Endodermal cell (in vitro differentiated cells): ENCODE results near the gene PCDHB10. TPM values are rescaled to one million over a fixed set of nuclear protein-coding genes. Genes with fewer than 3 reads are reported as not detected.
"Not testable (repeated sequence)": the region's sequence is repeated elsewhere in the genome, so short reads cannot be mapped to it uniquely, and the experiment has no call there.

Experiments used
- DNase-seq: peaks from one replicate; pipeline ENCODE4 v3.0.0-alpha.2; 2017
- H3K27ac ChIP-seq: 2 replicates; pipeline ENCODE4 v1.5.1; 2013; ENCODE audit warnings: mild to moderate bottlenecking, low read depth, low read length, moderate library complexity
- H3K27me3 ChIP-seq: 2 replicates; pipeline ENCODE4 v1.6.1; 2013; ENCODE audit warnings: mild to moderate bottlenecking, low read length, moderate library complexity; ENCODE audit not compliant: insufficient read depth, control insufficient read depth, poor library complexity, severe bottlenecking
- H3K36me3 ChIP-seq: 2 replicates; pipeline ENCODE4 v1.7.0; 2013; ENCODE audit warnings: mild to moderate bottlenecking, low read length, moderate library complexity; ENCODE audit not compliant: control insufficient read depth, insufficient read depth
- H3K4me1 ChIP-seq: one replicate; pipeline ENCODE4 v1.7.0; 2013; ENCODE audit warnings: low read length; ENCODE audit not compliant: control insufficient read depth, insufficient read depth
- H3K4me3 ChIP-seq: 2 replicates; pipeline ENCODE4 v1.5.1; 2013; ENCODE audit warnings: mild to moderate bottlenecking, low read length, moderate library complexity
- H3K9ac ChIP-seq: 2 replicates; pipeline ENCODE4 v1.6.1; 2013; ENCODE audit warnings: mild to moderate bottlenecking, low read length, moderate library complexity; ENCODE audit not compliant: poor library complexity, severe bottlenecking; ENCODE audit errors: extremely low read depth
- H3K9me3 ChIP-seq: 2 replicates; pipeline ENCODE4 v1.6.1; 2013; ENCODE audit warnings: mild to moderate bottlenecking, low read length, moderate library complexity; ENCODE audit not compliant: control insufficient read depth
- H3K27ac Mint-ChIP-seq: 2 replicates; pipeline ENCODE4 v1.8.0; 2020; ENCODE audit warnings: mixed read lengths
- H3K27me3 Mint-ChIP-seq: 2 replicates; pipeline ENCODE4 v1.8.0; 2021; ENCODE audit warnings: mild to moderate bottlenecking, mixed read lengths; ENCODE audit not compliant: insufficient read depth
- H3K36me3 Mint-ChIP-seq: 2 replicates; pipeline ENCODE4 v1.8.0; 2020; ENCODE audit warnings: low read depth, mixed read lengths
- H3K4me1 Mint-ChIP-seq: 2 replicates; pipeline ENCODE4 v1.8.0; 2020; ENCODE audit warnings: mixed read lengths
- H3K4me3 Mint-ChIP-seq: 2 replicates; pipeline ENCODE4 v1.8.0; 2020; ENCODE audit warnings: mild to moderate bottlenecking, moderate library complexity, mixed read lengths
- H3K9me3 Mint-ChIP-seq: 2 replicates; pipeline ENCODE4 v1.8.0; 2020; ENCODE audit warnings: mild to moderate bottlenecking, mixed read lengths
- CTCF ChIP-seq: fragments of 200-600 bp; sonication (generic); conservative IDR thresholded peaks from 2 replicates; pipeline ENCODE4 v1.5.0; 2021; ENCODE audit warnings: antibody characterized with exemption, mild to moderate bottlenecking
- WGBS, 2 experiments: methylation state at CpG; one replicate each; pipeline versions ENCODE4 v1.1.5 to v1.1.7; 2013; ENCODE audit warnings: missing lambda C conversion rate in 2 of 2, mixed read lengths in 1 of 2; ENCODE audit not compliant: insufficient coverage in 1 of 2, insufficient read length in 1 of 2; 5-methylcytosine and 5-hydroxymethylcytosine counted together
- total RNA-seq, 2 donors: library from RNA; stranded (reverse); fragmentation: NEBNext Ultra II Directional in 1 of 2; extraction: Animal tissue kit (Norgen Biotek cat#: 25700) in 1 of 2; gene quantifications; 2 replicates in 1 of 2; 3 replicates in 1 of 2; pipeline ENCODE4 v1.2.1, GENCODE V29; 2021

PCDHB10 gene
- total RNA-seq, 2 donors from 2014 or later = 2.9 to 3.5 TPM

- no peak for TF ChIP-seq CTCF
- no peak overlapping the region for H3K9ac ChIP-seq
- no peak overlapping the region for H3K27ac ChIP-seq
- peaks cover 4% of the 10 kb centered on the region for H3K9me3 ChIP-seq
- 88% methylated on average over 13 of the region's 13 CpGs for WGBS, 2 experiments
- Mint-ChIP-seq H3K36me3 (peaks cover 30% of the 10 kb centered on the region), H3K27ac (no peak overlapping the region), H3K4me3 (no peak overlapping the region), H3K27me3 (peaks cover 2% of the 10 kb centered on the region), H3K9me3 (peaks cover 26% of the 10 kb centered on the region), H3K4me1 (no peaks in the 10 kb centered on the region)
- no peaks in the 10 kb centered on the region for H3K4me1 ChIP-seq
- peaks cover 4% of the 10 kb centered on the region for H3K27me3 ChIP-seq
- H3K36me3 ChIP-seq = no peaks in the 10 kb centered on the region
- H3K4me3 ChIP-seq = no peak overlapping the region
- no peak for DNase-seq
Observed at GRCh38 chr5:141150993-141151325, 41.2 kb upstream of the PCDHB10 start.

- H3K9me3 Mint-ChIP-seq = peaks cover 31% of the 10 kb centered on the region
- H3K27ac Mint-ChIP-seq, H3K36me3 ChIP-seq, H3K27me3 Mint-ChIP-seq, H3K4me1 Mint-ChIP-seq, H3K9me3 ChIP-seq, DNase-seq, H3K4me3 ChIP-seq, H3K27me3 ChIP-seq, H3K9ac ChIP-seq, H3K4me3 Mint-ChIP-seq, H3K4me1 ChIP-seq, H3K27ac ChIP-seq: not testable (repeated sequence)
- H3K36me3 Mint-ChIP-seq = peaks cover 36% of the 10 kb centered on the region
- 96 to 97% methylated on average over 9 to 30 of the region's 41 CpGs for WGBS, 2 experiments
Observed at GRCh38 chr5:141151632-141152031, 40.5 kb upstream of the PCDHB10 start.

- H3K27ac ChIP-seq, H3K27ac Mint-ChIP-seq, H3K4me3 Mint-ChIP-seq, H3K9me3 ChIP-seq, H3K36me3 ChIP-seq, DNase-seq, H3K27me3 Mint-ChIP-seq, H3K4me3 ChIP-seq, H3K9ac ChIP-seq, H3K4me1 Mint-ChIP-seq, H3K27me3 ChIP-seq, H3K4me1 ChIP-seq: not testable (repeated sequence)
- Mint-ChIP-seq H3K36me3 (peaks cover 38% of the 10 kb centered on the region), H3K9me3 (peaks cover 36% of the 10 kb centered on the region)
- WGBS, 2 experiments = 95 to 100% methylated on average over 4 to 36 of the region's 36 CpGs
Observed at GRCh38 chr5:141152096-141152495, 40.1 kb upstream of the PCDHB10 start.

GRCh38 chr5:141155540-141156374 lies 36.4 kb upstream of the PCDHB10 start:
- H3K9me3 Mint-ChIP-seq = peaks cover 32% of the 10 kb centered on the region
- peak; percentile 70 for DNase-seq
- Histone ChIP-seq H3K36me3 (no peaks in the 10 kb centered on the region), H3K4me1 (no peaks in the 10 kb centered on the region), H3K27me3 (no peaks in the 10 kb centered on the region), H3K9me3 (peaks cover 3% of the 10 kb centered on the region), H3K4me3 (no peak overlapping the region), H3K27ac (no peak overlapping the region), H3K9ac (no peak overlapping the region)
- no peaks in the 10 kb centered on the region for H3K4me1 Mint-ChIP-seq
- peaks cover 30% of the 10 kb centered on the region for H3K36me3 Mint-ChIP-seq
- peaks cover 3% of the 10 kb centered on the region for H3K27me3 Mint-ChIP-seq
- peak overlapping the region; percentile 30 for H3K27ac Mint-ChIP-seq
- WGBS, 2 experiments = 84 to 90% methylated on average over 20 to 21 of the region's 21 CpGs
- peak overlapping the region; percentile 61 for H3K4me3 Mint-ChIP-seq
- peak; percentile 76 for TF ChIP-seq CTCF

- not testable (repeated sequence) for H3K9ac ChIP-seq, H3K9me3 ChIP-seq, H3K27ac Mint-ChIP-seq, H3K27me3 Mint-ChIP-seq, H3K27me3 ChIP-seq, H3K36me3 ChIP-seq, H3K4me3 Mint-ChIP-seq, H3K4me3 ChIP-seq, H3K4me1 ChIP-seq, H3K27ac ChIP-seq, H3K4me1 Mint-ChIP-seq, DNase-seq
- Mint-ChIP-seq H3K9me3 (peaks cover 21% of the 10 kb centered on the region), H3K36me3 (peaks cover 19% of the 10 kb centered on the region)
- 60 to 96% methylated on average over 1 to 29 of the region's 38 CpGs for WGBS, 2 experiments
Observed at GRCh38 chr5:141157356-141157755, 34.8 kb upstream of the PCDHB10 start.

GRCh38 chr5:141157901-141158300 lies 34.3 kb upstream of the PCDHB10 start:
- not testable (repeated sequence) for H3K4me3 ChIP-seq, H3K27ac Mint-ChIP-seq, DNase-seq, H3K4me1 Mint-ChIP-seq, H3K9me3 ChIP-seq, H3K27me3 Mint-ChIP-seq, H3K4me1 ChIP-seq, H3K27ac ChIP-seq, H3K27me3 ChIP-seq, H3K36me3 ChIP-seq, H3K4me3 Mint-ChIP-seq, H3K9ac ChIP-seq
- Mint-ChIP-seq H3K36me3 (peaks cover 17% of the 10 kb centered on the region), H3K9me3 (peaks cover 20% of the 10 kb centered on the region)
- 91 to 95% methylated on average over 7 to 22 of the region's 28 CpGs for WGBS, 2 experiments
